OCI-LY7 (cell line): ENCODE data around the gene ISOC1. TPM values are rescaled to one million over a fixed set of nuclear protein-coding genes. Genes with fewer than 3 reads are reported as not detected.

ENCODE experiments used
- BruUV-seq: library from RNA; stranded (reverse); fragments of 400-500 nt; replicated peaks from 2 replicates; lab custom pipeline; 2021; lab: Mats Ljungman, UMichigan
- CTCF ChIA-PET: fragments of 300-600 bp; sonication (Branson Sonifier 250); formaldehyde crosslinking; loops from one replicate; lab custom pipeline; 2022; ENCODE audit warnings: antibody characterized with exemption; ENCODE audit not compliant: unreplicated experiment; lab: Charles Lee
- POLR2A ChIA-PET: fragments of 300-600 bp; sonication (Branson Sonifier 250); formaldehyde crosslinking; loops from one replicate; lab custom pipeline; 2022; ENCODE audit warnings: antibody characterized with exemption; lab: Charles Lee
- DNase-seq: peaks from one replicate; pipeline ENCODE4 v3.0.0-alpha.2; 2015; ENCODE audit warnings: low spot score
- H2AFZ ChIP-seq: fragments of 200-600 bp; sonication (generic), shearing (Covaris generic); 2 replicates; pipeline ENCODE4 v1.6.1; 2014; ENCODE audit warnings: mild to moderate bottlenecking, antibody characterized with exemption, low read length, moderate library complexity
- H3K27ac ChIP-seq: fragments of 200-600 bp; sonication (generic); 2 replicates; pipeline ENCODE4 v1.5.1; 2014; ENCODE audit warnings: mixed run types, low read depth, mild to moderate bottlenecking, moderate library complexity, low read length, inconsistent platforms; ENCODE audit not compliant: poor library complexity, severe bottlenecking
- H3K36me3 ChIP-seq: fragments of 200-600 bp; sonication (generic); 2 replicates; pipeline ENCODE4 v1.6.1; 2014; ENCODE audit warnings: mild to moderate bottlenecking, antibody characterized with exemption, low read length, moderate library complexity, mixed read lengths; ENCODE audit not compliant: insufficient read depth
- H3K4me1 ChIP-seq: fragments of 200-600 bp; sonication (generic); 2 replicates; pipeline ENCODE4 v1.5.1; 2014; ENCODE audit warnings: mild to moderate bottlenecking, low read length; ENCODE audit not compliant: insufficient read depth, poor library complexity, severe bottlenecking
- H3K4me2 ChIP-seq: fragments of 200-600 bp; sonication (generic); 2 replicates; pipeline ENCODE4 v1.6.1; 2014; ENCODE audit warnings: mild to moderate bottlenecking, low read length
- H3K4me3 ChIP-seq: fragments of 200-600 bp; sonication (generic); 2 replicates; pipeline ENCODE4 v1.5.1; 2014; ENCODE audit warnings: mild to moderate bottlenecking, low read depth, low read length; ENCODE audit not compliant: poor library complexity, severe bottlenecking
- H3K79me2 ChIP-seq: fragments of 200-600 bp; sonication (generic); 2 replicates; pipeline ENCODE4 v1.6.1; 2016; ENCODE audit warnings: low read depth, mild to moderate bottlenecking, low read length, moderate library complexity, mixed read lengths; ENCODE audit not compliant: insufficient read depth
- H3K9me2 ChIP-seq: fragments of 200-600 bp; sonication (generic); 2 replicates; pipeline ENCODE4 v1.6.1; 2016; ENCODE audit warnings: mild to moderate bottlenecking, low read length, mixed read lengths; ENCODE audit not compliant: insufficient read depth
- H3K9me3 ChIP-seq: fragments of 200-600 bp; sonication (generic); 2 replicates; pipeline ENCODE4 v1.6.1; 2014; ENCODE audit warnings: mild to moderate bottlenecking, mixed run types, low read length, mixed read lengths
- H4K20me1 ChIP-seq: fragments of 200-600 bp; sonication (generic); 2 replicates; pipeline ENCODE4 v1.6.1; 2014; ENCODE audit warnings: mild to moderate bottlenecking, antibody characterized with exemption, low read length, moderate library complexity, mixed read lengths; ENCODE audit not compliant: insufficient read depth
- CTCF ChIP-seq: fragments of 200-600 bp; sonication (generic); conservative IDR thresholded peaks from 2 replicates; pipeline ENCODE4 v1.5.1; 2014; ENCODE audit warnings: mild to moderate bottlenecking, antibody characterized with exemption, low read length, moderate library complexity, mixed read lengths
- EZH2phosphoT487 ChIP-seq: fragments of 200-600 bp; sonication (generic); IDR thresholded peaks from 2 replicates; pipeline ENCODE4 v1.6.1; 2018; ENCODE audit warnings: low read depth, borderline replicate concordance, mild to moderate bottlenecking, mixed run types, antibody characterized with exemption, low read length, moderate library complexity, mixed read lengths
- intact Hi-C: fragments of 100-400 bp; cut with micrococcal nuclease; formaldehyde crosslinking; loops from one replicate; pipeline ENCODE4 v1.10.0; 2022; ENCODE audit not compliant: unreplicated experiment
- total RNA-seq, 2 experiments: library from RNA; depleted of rRNA in 1 of 2; stranded (reverse); fragments of >200 nt in 1 of 2; shearing (Covaris generic) in 1 of 2; gene quantifications; 2 replicates each; pipeline ENCODE4 v1.2.3, GENCODE V29; 2014 to 2022

ISOC1 gene
- total RNA-seq, 2 experiments from 2014 or later, result 17.9 to 23.8 TPM

DNA sequence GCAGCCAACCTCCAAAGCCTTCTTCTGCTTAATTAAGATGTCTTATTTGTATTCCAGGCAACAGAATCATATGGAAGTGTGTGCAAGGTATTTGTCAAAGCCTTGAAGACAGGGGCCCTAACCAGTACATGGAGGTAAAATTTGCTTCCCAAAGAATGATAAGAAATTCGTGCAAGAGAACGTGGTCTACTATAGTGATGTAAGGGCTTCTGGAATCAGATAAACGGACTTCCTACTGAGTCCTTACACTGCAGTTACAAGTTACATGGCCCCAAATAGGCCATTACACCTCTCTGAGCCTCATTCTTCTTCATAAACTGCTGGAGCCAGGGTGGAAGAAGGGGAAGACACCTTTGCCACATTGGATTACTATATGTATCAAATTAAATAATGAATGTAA, 15.9 kb upstream of the ISOC1 start:
- no peaks in the 10 kb centered on the region for H3K9me3 ChIP-seq
- ChIA-PET POLR2A (no interaction called here), CTCF (no interaction called here)
- H3K9me2 ChIP-seq, result no peaks in the 10 kb centered on the region
- H2AFZ ChIP-seq, result no peak overlapping the region
- TF ChIP-seq CTCF (no peak), EZH2phosphoT487 (no peak)
- H3K79me2 ChIP-seq, result no peaks in the 10 kb centered on the region
- BruUV-seq, result no TSS peak
- H3K27ac ChIP-seq, result no peak overlapping the region
- no peaks in the 10 kb centered on the region for H3K4me1 ChIP-seq
- no peak overlapping the region for H3K4me2 ChIP-seq
- intact Hi-C loops, result no loop called here
- H4K20me1 ChIP-seq, result no peaks in the 10 kb centered on the region
- H3K36me3 ChIP-seq, result no peaks in the 10 kb centered on the region
- no peak overlapping the region for H3K4me3 ChIP-seq
- DNase-seq, result no peak

GRCh38 chr5:129079496-129079895, 15.1 kb upstream of the ISOC1 start:
- no peak overlapping the region for H3K4me2 ChIP-seq
- ChIA-PET POLR2A (no interaction called here), CTCF (no interaction called here)
- H3K79me2 ChIP-seq, result no peaks in the 10 kb centered on the region
- no peak for DNase-seq
- no peaks in the 10 kb centered on the region for H3K9me3 ChIP-seq
- H3K27ac ChIP-seq, result no peak overlapping the region
- H4K20me1 ChIP-seq, result no peaks in the 10 kb centered on the region
- H3K36me3 ChIP-seq, result no peaks in the 10 kb centered on the region
- H3K4me1 ChIP-seq, result no peaks in the 10 kb centered on the region
- TF ChIP-seq CTCF, result no peak
- H3K4me3 ChIP-seq, result no peak overlapping the region
- BruUV-seq, result no TSS peak
- intact Hi-C loops, result no loop called here
- no peaks in the 10 kb centered on the region for H3K9me2 ChIP-seq
- no peak overlapping the region for H2AFZ ChIP-seq

DNA sequence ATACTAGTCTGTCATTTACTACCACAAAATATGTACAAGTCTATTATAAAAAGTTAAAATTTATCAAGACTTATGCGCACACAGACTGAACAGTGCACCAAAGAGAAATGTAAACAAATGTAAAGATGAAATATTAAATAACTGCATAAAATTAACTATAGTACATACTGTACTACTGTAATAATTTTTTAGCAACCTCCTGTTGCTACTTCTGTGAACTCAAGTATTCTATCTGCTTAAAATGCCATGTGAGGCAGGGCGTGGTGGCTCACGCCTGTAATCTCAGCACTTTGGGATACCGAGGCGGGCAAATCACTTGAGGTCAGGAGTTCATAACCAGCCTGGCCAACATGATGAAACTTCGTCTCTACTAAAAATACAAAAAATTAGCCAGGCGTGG, 13.8 kb upstream of the ISOC1 start:
- no peaks in the 10 kb centered on the region for H3K9me2 ChIP-seq
- TF ChIP-seq EZH2phosphoT487 (no peak), CTCF (no peak)
- no TSS peak for BruUV-seq
- H2AFZ ChIP-seq, result no peak overlapping the region
- H3K4me3 ChIP-seq, result no peak overlapping the region
- no peaks in the 10 kb centered on the region for H4K20me1 ChIP-seq
- no peak for DNase-seq
- intact Hi-C loops, result no loop called here
- no peaks in the 10 kb centered on the region for H3K4me1 ChIP-seq
- H3K27ac ChIP-seq, result no peak overlapping the region
- no peaks in the 10 kb centered on the region for H3K36me3 ChIP-seq
- ChIA-PET CTCF (no interaction called here), POLR2A (no interaction called here)
- no peak overlapping the region for H3K4me2 ChIP-seq
- no peaks in the 10 kb centered on the region for H3K9me3 ChIP-seq
- H3K79me2 ChIP-seq, result no peaks in the 10 kb centered on the region
